Fibroblast of the aortic adventitia (primary cell): ENCODE data around the gene NEDD4. TPM values are rescaled to one million over a fixed set of nuclear protein-coding genes. Genes with fewer than 3 reads are reported as not detected.
"Not testable (repeated sequence)": the region's sequence is repeated elsewhere in the genome, so short reads cannot be mapped to it uniquely, and the experiment has no call there.

ENCODE experiments used
- DNase-seq: peaks from one replicate; pipeline ENCODE4 v3.0.0-alpha.2; 2010; ENCODE audit warnings: low read depth
- H3K4me3 ChIP-seq: 2 replicates; pipeline ENCODE4 v1.5.1; 2011; ENCODE audit warnings: low read depth, mild to moderate bottlenecking, control low read depth, low read length, moderate library complexity
- total RNA-seq: library from RNA; depleted of rRNA; stranded (reverse); fragments of >200 nt; gene quantifications from 2 replicates; pipeline ENCODE4 v1.2.3, GENCODE V29; 2012; ENCODE audit warnings: low replicate concordance
- TF ChIP-seq, protein P1 (sequence below): IDR thresholded peaks from 2 replicates; pipeline ENCODE4 v1.5.1; 2011; ENCODE audit warnings: mild to moderate bottlenecking, low read length, control low read depth, inconsistent platforms; ENCODE audit not compliant: insufficient read depth

Gene NEDD4
- total RNA-seq, 1 donor = 34.3 TPM

DNA sequence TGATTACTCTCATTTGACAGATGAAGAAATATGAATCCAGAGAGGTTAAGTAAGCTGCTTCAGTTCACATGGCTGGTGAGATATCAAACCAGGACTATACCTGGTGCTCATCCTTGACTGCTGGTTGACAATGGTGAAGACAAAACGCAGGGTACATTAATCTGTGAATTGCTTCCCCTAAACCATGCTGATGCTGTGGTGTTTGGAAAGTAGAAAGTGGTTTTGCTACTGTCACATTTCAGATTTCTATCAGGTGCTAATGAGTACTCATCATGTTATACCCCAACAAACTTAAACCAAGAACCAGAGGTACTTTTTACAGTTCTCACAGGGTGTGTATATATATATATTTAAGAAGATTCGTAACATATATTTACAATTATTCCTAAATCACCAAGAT, 165.5 kb downstream of the NEDD4 start:
- TF ChIP-seq, protein P1, sequence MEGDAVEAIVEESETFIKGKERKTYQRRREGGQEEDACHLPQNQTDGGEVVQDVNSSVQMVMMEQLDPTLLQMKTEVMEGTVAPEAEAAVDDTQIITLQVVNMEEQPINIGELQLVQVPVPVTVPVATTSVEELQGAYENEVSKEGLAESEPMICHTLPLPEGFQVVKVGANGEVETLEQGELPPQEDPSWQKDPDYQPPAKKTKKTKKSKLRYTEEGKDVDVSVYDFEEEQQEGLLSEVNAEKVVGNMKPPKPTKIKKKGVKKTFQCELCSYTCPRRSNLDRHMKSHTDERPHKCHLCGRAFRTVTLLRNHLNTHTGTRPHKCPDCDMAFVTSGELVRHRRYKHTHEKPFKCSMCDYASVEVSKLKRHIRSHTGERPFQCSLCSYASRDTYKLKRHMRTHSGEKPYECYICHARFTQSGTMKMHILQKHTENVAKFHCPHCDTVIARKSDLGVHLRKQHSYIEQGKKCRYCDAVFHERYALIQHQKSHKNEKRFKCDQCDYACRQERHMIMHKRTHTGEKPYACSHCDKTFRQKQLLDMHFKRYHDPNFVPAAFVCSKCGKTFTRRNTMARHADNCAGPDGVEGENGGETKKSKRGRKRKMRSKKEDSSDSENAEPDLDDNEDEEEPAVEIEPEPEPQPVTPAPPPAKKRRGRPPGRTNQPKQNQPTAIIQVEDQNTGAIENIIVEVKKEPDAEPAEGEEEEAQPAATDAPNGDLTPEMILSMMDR = no peak
- no peak overlapping the region for H3K4me3 ChIP-seq
- DNase-seq = no peak

DNA sequence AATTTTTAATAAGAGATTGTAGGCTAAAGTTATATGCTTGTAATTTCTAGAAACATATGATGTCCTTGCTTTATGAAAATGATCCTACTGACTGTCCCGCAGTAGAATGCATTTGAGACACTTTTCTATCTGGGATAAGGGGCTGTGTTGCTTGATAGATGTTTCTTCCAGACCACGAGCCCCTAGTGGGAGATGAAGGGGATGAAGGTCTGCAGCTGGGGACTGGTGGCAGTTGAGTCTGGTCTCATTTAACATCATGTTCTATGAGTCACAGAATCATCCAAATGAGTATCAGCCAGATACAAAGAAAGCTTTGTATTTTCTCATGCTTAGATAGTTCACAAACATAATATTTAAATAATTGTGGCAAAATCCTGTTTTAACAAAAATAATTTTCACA, 166.2 kb downstream of the NEDD4 start:
- no peak overlapping the region for H3K4me3 ChIP-seq
- no peak for DNase-seq
- TF ChIP-seq, protein P1 = no peak

DNA sequence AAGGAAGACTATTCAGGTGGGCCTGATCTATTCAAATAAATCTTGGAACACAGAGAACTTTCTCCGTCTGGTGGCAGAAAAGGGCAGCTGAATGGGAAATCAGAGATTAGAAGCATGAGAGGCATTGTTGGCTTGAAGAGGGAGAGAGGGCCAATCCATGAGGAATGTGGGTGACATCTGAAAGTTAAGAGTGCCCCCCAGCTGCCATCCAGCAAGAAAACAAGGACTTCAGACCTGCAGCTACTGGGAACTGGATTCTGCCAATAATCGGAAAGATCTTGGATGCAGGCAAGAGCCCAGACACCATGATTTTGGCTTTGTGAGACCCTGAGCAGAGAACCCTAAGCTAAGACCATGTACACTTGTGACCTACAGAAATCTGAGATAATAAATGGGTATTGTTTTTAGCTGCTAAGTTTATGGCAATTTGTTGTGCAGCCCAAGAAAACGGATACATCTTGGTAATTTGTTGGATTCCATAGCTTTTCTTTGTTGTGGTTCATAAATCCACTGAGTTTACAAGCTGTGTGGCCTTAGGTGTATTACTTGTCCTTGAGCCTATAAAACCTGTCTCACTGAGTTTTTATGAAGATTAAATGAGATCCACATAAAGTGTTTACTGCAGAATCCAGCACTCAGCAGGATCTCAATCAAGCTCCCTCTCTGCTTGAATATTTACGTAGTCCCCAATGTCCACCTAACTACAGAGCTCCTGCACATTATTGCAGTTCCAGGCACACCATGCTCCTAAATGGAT, 168.4 kb downstream of the NEDD4 start:
- TF ChIP-seq, protein P1 = no peak
- no peak for DNase-seq
- no peak overlapping the region for H3K4me3 ChIP-seq

DNA sequence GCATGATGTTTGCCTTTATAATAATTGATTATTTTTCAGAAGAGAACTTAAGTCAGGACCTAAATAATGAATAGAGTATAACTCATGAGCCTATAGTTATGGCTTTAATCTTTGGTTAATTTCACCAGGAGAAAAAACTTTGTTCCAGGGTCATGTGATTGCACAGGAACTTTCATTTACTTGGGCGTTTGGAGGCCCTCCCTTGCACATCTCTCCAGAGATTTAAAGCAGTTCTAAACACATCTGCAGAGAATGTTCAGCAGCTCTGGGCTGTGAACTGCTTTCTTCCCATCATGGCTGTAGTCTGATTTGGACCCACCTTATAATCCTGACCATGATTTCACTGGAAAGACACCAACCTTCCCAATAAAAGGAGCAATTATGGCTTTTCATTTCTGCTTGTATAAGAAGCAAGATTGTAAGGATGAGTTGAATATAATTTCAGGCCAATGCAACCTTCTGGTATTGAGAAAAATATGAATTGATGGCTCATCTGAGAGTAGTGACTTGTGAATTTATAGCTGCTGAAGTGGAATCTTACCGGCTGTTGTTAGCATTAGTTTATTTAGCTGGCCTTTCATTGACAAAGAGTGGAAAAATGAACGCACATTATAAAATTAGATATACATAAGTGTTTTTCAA, 169.6 kb downstream of the NEDD4 start:
- TF ChIP-seq, protein P1 = no peak
- DNase-seq = peak; percentile 61
- no peak overlapping the region for H3K4me3 ChIP-seq

DNA sequence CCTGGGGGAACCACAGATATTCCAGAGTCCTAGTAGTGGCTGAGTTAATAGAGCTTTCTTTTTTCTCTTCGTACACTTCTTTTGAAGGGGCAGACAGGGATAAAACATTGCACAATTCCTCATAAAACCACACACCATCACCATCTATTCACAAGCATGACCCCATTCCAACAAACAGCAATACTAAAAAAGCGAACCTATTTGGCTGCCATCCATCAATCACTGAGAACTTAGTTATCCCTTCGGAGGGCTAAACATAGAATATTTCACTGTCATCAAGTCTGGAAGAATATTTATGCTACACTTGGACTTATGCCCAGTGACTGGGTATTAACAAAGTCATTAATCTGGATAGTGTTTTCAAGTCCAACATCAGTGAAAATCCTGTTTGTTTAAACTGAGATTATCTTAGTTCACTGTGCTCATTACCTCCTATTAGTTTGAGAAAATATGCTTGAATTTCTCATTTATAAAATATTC, 170.2 kb downstream of the NEDD4 start:
- peak; percentile 93 for DNase-seq
- TF ChIP-seq, protein P1 = no peak
- no peak overlapping the region for H3K4me3 ChIP-seq

DNA sequence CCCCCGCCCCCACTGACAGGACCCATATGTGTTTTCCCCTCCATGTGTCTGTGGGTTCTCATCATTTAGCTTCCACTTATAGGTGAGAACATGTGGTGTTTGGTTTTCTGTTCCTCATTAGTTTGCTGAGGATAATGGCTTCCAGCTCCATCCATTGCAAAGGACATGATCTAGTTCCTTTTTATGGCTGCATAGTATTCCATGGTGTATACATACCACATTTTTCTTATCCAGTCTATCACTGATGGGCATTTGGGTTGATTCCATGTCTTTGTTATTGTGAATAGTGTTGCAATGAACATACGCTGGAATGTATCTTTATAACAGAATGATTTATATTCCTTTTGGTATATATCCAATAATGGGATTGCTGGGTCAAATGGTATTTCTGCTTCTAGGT, 171.7 kb downstream of the NEDD4 start:
- H3K4me3 ChIP-seq, DNase-seq: not testable (repeated sequence)

DNA sequence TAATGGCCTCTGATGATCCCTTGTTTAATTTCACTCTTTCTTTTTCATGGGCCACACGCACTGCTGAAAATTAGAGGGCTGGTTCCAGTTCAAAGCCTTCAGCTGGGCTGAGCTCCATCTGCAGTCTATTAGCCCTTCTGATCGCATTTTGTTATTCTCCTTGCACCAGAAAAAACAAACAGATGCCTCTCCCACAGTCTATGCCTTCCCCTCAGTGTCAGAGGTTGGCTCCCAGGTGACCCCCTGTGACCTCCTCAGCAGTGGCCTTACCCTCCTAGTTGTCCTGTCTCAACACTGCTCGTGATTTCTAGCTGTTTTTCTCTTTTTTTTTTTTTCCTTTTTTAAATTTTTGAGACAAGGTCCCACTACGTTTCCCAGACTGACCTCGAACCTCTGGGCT, 173.4 kb downstream of the NEDD4 start:
- DNase-seq = no peak
- no peak overlapping the region for H3K4me3 ChIP-seq
- TF ChIP-seq, protein P1 = no peak
